GM19043 (cell line): ENCODE results near the gene B4GALNT3.
"Not testable (repeated sequence)": the region's sequence is repeated elsewhere in the genome, so short reads cannot be mapped to it uniquely, and the experiment has no call there.

ENCODE experiments used
- ATAC-seq: cut with Tn5 transposase; IDR thresholded peaks from one replicate; pipeline ENCODE4 v1.9.1; 2021; ENCODE audit warnings: low read depth; ENCODE audit not compliant: unreplicated experiment

The B4GALNT3 gene

DNA sequence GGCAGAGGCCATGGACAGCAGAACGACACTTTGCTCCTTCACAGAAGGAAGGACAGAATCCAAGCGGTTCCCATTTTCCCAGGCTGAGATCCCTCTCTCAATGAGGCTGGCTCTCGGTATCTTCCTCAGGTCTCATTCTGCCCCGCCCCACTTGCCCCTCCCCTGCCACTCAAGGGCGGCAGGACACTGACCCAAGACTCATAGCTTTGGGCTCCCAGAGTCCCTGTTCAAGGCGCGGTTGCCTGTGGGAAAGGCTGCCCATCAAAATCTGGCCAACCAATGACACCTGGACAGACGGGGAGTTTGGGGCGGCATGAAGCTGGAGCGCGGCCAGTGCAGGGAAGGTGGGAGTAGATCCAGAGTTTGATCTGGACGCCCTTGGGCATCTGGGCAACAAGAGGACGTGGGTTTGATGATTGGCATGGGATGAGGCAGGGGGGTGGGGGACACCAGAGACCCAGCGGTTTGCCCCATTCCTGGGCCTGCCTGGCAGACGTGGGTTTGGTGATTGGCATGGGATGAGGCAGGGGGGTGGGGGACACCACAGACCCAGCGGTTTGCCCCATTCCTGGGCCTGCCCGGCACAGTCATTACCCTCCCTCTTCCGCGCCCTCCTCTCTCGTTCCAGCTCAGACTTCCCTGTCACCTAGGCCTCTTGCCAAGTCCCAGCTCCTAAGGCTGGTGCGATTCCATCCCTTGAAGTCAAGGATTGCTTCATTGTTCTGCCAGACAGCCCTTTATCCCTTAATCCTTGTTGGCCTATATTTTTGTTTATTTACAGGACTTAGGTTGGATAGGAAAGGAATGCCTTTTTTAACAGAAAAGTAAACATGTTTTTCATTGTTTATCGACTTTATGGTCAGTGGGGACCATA, 111.4 kb downstream of the B4GALNT3 start:
- no peak for ATAC-seq

DNA sequence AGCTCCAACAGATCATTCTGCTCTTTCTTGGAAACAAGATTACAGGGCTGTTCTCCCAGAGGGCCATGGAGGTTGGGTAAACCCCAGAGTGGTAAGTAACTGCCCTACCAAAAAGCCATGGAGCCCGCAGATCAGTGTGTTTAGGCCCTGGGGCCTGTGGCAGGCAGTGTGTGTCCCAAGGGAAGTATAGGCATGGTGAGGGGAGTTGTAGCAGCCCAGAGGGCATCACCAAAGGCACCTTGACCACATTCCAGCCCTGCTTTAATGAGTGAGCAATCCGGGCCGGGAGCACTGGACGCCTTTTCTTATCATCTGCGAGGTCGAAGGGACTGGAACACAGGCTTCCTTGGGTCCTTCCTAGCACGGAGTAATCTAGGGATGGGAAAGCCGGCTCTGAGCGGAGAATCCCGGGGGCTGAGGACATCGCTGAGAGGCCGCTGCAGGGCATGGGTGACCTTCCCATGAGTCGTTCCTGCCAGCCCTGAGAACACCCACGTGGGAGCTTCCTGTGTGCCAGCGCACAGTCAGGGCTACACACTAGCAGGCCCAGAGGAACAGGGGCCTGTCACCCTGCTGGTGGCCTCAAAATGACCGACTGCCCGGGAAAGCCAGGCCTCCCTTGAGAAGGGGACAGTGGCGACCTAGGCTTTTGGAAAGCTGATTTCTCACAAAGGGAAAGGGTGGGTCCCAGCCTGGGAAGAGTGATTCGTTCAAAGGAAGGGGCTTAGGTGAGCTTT, 112.2 kb downstream of the B4GALNT3 start:
- no peak for ATAC-seq

DNA sequence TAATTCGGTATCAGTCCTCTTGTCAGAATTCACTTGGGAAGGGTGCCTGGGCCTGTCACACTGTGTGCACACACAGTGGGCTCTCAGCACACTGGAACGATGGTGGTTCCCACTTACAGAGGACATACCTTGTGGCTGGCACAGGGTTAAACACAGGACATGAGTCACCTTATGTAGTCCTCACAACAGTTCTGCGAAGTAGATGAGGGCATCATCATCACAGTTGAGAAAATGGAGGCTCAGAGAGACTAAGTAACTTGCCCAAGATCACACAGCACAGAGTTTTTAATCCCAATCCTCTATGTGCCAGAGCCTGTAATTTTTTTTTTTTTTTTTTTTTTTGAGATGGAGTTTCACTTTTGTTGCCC, 112.8 kb downstream of the B4GALNT3 start:
- ATAC-seq = no peak

DNA sequence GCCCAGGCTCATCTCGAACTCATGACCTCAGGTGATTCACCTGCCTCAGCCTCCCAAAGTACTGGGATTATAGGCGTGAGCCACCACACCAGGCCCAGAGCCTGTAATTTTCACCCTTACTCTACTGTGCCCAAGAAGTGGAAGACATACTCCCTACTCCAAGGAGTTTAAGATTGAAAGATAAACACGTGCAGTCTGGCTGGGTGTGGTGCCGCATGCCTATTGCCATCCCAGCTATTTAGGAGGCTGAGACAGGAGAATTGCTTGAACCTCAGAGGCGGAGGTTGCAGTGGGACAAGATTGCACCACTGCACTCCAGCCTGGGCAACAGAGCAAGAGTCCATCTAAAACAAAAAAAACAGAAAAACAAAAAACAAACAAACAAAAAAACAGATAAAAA, 113.5 kb downstream of the B4GALNT3 start:
- ATAC-seq = no peak

DNA sequence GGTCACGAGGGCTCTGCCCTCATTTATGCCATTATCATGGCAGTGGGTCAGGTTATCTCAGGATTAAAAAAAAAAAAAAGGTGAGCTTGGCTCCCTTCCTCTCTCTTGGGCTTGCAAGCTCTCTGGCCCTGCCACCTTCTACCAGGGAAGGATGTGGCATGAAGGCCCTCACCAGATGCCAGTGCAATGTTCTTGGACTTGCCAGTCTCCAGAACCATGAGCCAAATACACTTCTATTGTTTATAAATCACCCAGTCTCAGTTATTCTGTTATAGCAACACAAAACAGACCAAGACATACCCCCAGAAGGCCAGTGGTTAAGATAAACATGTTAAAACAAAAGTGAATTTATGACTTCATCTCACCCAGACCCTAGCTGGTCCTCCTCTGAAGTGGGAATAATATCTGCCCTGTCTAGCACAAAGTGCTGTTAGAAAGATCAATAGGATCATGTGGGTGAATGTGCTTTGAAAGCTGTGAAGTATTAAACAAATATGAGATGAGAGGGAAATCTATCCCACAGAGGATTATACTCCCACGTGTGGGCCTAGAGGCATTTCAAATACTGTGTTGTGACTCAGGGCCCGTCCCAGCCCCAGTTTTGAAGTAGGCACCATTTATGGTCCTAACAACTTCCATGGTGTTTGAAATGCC, 114.9 kb downstream of the B4GALNT3 start:
- ATAC-seq = no peak

DNA sequence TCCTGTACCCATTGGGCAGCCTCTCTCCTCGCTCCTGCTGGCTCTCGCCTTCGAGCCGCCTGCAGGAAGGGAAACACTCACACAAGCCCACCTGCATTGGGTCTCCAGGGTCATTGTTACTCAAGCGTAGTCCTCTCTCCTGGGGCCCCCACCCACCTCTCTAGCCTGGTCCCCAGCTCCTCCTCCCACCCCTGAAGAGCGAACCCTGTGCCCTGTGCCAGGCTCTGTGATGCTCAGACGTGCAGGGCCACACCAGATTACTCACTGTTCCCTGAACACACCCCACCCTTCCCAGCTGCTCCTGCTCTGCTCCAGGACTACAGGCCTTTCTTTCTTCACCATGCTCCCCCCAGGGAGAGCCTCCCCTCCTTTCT, 115.4 kb downstream of the B4GALNT3 start:
- no peak for ATAC-seq

DNA sequence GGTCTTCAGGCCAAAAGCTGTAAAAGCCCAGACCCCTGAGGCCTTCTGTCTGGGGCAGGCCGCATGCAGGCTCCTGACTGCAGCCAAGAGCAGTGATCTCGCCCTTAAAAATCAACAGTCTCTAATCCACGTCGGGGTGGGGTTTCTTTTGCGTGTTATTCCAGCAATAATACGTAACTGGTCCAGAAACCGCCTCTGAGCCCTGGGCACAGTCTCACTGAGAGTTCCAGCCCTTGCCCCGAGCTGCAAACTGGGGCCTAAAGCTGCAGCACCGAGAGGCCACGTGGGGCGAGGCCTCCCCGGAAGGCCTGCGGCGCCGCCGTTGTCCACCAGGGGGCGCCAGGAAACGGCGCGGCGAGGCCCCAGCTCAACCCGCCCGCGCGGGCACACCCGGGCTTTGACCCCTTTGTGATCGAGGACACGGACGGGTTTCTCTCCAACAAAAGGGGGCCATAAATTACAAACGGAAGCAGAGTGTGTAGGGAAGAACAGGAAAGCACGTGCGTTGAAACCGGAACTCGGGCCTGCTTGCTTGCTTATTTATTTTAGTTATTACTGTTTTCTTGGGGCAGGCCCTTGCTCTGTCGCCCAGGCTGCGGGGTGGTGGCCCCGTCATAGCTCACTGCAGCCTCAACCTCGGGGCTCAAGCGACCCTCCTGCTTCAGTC, 116.3 kb downstream of the B4GALNT3 start:
- ATAC-seq = peak; percentile 70

DNA sequence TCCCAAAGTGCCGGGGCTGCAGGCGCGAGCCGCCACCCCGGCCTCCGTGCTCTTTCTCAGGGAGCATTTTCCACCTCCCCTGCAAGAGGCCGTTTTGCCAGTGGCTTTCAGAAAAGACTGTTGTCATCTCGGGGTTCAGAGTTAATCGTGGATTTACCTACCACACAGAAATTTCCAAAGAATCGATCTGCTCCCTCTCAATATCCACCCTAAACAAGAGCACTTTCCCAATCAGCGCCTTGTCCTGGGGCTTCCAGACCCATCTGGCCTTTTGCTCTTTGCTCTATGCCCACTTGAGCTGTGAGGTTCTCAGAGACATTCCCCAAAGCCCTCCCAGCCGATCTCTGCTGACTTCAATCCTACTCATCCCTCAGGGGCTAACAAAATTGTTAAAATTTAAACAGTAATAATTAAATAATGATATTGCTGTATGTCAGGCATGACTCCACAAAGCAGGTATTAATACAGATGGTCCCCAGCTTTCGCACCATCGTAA, 116.9 kb downstream of the B4GALNT3 start:
- no peak for ATAC-seq

DNA sequence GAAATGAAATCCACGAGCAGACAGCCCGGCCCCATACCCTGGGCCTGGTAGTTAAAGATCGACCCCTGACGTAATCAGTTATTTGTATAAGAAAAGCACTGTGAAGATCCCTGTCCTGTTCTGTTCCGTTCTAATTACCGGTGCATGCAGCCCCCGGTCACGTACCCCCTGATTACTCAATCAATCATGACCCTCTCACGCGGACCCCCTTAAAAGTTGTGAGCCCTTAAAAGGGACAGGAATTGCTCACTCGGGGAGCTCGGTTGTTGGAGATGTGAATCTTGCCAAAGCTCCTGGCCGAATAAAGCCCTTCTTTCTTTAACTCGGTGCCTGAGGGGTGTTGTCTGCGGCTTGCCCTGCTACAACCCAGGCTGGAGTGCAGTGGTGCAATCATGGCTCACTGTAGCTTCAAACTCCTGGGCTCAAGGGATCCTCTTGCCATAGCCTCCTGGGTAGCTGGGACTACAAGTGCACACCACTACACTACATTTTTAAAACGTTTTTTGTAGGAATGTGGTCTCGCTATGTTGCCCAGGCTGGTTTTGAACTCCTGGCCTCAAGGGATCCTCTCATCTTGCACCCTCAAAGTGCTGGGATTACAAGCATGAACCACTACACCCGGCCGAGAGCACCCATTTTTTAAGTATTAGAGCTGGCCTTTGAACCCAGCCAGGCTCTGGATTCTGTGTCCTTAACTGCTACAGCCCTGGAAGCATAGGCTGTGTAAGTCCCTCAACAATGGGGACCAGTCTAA, 118.4 kb downstream of the B4GALNT3 start:
- not testable (repeated sequence) for ATAC-seq

DNA sequence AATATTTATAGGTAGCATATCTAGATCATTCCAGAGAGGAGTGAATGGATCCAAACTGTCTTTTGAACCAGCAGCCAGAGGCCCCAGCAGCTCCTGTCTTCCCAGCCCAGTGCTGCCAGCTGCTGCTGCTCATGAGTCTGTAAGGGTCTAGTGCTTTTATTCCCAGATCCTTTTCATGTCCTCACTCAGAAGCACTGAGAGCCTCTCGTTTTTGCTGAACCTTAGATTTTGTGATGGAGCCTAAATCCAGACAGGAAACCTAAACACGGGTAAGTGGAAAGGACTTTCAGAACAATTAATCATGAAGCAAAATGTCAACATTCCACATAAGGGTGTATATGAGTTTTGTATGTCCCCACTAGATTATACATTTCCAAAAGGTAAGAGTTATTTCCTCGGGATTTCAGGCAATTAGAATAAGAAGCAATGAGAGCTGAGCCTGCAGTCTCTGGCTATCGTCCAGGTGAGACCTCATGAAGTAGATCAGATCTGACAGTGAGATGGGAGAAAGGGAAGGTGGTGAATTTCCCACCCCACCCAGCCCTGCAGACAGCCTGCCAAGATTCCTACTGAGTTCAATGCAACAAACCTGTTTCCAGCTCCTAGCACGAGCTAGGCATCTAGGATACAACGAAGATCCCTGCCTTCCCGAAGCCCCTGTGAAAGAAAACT, 119.1 kb downstream of the B4GALNT3 start:
- no peak for ATAC-seq

DNA sequence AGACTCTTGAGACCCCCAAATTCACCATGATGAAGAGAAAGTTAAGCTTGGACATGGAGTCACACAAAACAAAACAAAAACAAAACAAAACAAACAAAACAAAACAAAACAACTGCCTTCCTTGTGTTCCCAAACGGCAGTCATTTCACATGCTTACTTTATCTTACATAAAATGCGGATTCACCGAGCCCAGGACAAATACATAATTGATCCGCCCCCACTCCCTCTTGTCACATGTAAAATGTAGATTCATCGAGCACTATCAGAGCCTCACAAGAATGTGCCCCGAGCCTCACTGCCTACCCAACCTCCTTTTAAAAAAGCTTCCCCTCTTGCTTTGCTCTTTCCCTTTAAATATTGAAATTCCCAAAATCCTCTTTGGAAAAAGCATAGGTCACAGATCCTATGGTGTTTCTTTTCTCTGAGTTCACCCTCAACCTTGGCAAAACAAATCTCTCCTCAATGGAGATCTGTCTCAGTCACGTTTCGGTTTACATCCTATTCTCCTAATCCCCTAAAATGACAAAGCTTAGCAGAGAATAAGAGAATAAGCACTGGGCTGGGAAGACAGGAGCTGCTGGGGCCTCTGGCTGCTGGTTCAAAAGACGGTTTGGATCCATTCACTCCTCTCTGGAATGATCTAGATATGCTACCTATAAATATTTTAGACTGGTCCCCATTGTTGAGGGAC, 119.8 kb downstream of the B4GALNT3 start:
- ATAC-seq = no peak

DNA sequence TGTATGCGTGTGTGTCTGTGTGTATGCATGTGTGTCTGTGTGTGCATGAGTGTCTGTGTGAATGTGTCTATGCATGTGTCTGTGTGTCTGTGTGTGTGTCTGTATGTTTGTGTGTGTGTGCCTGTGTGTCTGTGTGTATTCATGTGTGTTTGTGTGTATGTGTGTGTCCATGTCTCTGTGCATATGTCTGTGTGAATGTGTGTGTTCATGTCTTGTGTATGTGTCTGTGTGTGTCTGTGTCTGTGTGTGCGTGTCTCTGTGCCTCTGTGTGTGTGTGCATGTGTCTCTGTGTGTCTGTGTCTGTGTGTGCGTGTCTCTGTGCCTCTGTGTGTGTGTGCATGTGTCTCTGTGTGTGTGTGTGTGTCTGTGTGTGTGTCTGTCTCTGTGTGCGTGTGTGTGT, 121.1 kb downstream of the B4GALNT3 start:
- no peak for ATAC-seq

DNA sequence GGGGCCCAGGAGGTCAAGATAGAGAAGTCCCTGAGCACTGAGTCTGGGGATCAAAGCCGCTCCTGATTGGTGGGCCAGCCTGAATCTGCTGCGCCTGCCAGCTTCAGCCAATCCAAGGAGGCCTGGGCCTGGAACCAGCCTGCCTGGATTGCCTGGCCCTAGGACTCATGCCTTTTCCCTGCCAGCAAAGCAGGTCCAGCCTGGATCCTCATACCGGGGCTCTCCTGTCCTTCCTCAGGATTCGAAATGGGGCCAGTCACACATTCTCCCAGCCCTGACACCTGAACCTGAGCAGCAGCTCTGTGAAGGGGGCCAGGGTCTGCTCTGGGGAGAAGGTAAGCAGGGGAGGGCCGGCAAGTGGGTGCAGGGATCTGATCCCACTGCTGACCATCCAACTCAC, 121.6 kb downstream of the B4GALNT3 start:
- ATAC-seq = no peak

DNA sequence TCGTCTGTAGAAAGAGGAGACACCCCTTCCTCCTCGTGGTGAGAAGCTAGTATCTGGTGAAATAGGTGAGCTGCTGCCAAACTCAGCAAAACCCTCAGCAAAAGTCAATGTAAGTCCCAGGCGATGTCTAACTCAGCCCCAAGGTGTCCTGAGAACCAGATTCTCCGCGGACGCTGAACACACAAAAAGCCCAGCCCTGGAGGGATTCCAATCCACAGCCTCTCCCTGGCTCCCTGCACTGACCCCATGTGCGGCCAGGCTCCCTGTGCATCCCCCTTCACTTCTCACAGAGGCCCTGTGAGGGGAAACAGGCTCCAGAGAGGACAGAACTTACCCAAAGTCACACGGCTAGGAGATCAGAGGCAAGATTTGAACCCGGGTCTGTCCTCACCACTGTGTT, 122.0 kb downstream of the B4GALNT3 start:
- no peak for ATAC-seq

DNA sequence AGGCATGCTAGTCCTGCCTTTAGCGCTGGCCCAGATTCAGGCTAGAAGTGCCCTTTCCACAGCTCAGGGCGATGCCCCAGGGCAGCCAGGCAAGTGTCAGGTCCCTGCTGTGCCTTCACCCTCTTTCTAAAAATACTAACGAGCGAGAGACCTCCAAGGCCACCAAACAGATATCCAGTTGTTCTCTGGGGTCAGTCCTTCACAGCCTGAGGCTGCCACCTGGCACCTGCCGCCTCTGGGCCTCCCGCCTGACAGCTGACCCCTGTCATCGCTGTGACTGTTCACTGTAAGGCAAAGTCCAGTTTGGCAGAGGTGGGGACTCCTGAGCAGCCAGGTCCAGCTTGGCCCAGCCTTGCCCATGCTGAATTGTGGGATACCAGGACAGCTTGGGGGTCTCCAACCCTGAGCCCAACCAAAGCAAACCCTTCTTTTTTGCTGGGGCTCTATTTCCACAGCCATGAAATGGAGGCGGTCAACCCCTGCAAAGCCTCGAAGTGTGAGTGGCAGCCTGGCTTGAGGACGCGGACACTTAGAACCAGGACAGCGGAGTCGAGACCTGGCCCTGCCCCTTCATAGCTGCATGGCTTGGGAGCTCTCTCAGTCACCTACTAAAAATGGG, 123.6 kb downstream of the B4GALNT3 start:
- ATAC-seq = no peak

DNA sequence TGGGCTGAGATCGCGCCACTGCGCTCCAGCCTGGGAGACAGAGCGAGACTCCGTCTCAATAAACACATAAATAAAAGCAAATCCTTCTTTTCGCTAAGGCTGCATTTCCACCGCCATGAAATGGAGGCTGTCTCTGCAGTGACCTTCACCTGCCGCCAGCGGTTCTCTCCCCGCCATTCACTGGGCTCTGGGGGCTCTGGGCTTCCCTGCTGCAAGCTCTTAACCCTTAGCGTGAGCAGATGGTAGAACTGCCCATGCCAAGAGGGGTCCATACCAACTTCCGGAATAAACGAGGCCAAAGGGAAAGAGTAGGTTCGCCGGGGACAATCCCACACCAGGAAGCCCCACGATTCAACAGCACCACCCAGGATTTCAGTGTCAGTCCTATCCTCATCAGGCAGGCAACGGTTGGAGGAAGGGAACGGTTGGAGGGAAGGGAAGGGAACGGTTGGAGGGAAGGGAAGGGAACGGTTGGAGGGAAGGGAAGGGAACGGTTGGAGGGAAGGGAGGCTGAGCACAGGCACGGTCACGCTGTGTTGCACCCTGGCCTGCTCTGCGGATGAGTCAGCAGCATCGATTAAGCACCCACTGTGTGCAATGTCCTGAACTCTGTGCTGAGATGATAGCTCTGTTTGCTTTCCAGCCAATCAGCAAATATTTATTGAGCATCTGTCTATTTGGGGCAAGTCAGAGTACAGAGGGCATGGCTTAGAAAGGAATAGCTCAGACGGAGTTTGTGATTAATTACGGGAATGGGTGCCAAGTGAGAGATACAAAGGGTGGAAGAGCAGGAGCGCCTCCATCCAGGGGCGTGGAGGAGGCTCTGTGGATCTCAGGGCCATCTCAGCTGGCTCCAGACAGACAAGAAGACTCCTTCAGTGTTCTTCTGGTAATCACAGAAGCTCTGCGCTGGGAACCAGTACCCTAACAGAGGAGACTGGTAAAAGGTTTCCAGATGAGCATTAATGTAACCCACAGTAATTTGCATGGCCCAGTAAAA, 125.6 kb downstream of the B4GALNT3 start:
- ATAC-seq = no peak

DNA sequence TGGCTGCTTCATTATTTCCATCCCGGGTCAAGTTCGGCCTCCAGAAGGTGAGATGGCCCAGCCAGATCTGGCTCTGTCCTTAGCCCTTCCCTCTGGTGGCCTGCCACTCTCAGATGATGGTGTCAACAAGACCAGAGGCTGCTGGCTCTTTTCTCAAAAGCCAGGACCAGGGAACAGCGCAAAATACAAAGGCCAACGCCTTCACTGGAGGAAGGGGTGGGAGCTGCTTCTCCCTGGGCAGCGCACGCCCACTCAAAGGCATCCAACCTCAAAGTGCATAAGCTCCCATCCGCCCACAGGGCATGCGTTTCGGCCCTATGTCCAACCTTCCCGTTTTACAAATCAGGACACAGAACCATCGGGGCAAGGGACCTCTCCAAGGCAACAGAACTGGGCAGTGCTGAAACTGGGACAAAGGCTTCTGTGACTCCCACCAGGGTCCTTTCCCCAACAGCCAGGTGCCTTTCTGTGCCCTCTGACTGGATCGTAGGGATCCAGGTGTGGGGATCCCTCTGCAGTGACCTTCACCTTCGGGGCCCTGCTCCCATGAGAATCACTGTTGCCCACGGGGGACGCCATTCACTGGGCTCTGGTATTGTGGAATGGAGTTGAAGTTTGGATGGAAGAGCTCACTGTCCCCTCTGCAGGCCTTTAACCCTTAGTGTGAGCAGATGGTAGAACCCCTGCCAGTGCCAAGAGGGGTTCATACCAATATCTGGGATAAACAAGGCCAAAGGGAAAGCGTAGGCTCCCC, 126.8 kb downstream of the B4GALNT3 start:
- no peak for ATAC-seq
